NCI-H187 (cell line): ENCODE data around the gene IER5L.
"Not testable (repeated sequence)": the region's sequence is repeated elsewhere in the genome, so short reads cannot be mapped to it uniquely, and the experiment has no call there.

Experiments used
- DNase-seq, 2 experiments: peaks; one replicate each; lab custom pipeline; 2025; lab: John Stamatoyannopoulos, UW

The IER5L gene

GRCh38 chr9:129138476-129139232 lies 39.4 kb downstream of the IER5L start:
- no peak for DNase-seq

GRCh38 chr9:129138144-129138462 lies 40.0 kb downstream of the IER5L start:
- no peak for DNase-seq

GRCh38 chr9:129137292-129138143 lies 40.5 kb downstream of the IER5L start:
- DNase-seq: no peak

DNA sequence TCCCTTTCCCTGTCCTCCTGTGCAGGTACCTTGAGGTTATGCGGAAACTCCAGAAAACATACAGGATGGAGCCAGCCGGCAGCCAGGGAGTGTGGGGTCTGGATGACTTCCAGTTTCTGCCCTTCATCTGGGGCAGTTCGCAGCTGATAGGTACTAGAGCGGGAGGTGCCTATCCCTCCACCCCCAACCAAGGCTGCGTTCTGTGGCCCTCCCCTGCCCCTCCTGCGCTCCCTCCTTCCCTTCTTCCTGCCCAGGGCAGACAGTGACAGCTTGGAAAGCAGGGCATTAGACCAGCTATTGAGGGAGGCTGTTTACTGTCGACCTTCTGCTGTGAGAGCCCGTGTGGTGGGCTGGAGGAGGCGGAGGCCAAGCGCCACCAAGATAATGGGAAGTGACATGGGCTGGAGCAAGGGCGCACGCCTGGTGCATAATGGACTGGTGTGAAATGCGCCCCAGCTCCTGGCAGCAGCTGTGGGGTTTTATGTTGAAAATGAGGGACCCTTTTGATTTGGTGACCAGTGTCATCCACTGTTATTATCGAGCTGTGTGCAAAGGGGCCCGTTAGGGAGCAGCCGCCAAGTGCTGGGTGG lies 41.5 kb downstream of the IER5L start:
- DNase-seq: no peak

- no peak for DNase-seq
Observed at GRCh38 chr9:129135476-129135875, 42.6 kb downstream of the IER5L start.

GRCh38 chr9:129133082-129133481 lies 45.0 kb downstream of the IER5L start:
- no peak for DNase-seq

DNA sequence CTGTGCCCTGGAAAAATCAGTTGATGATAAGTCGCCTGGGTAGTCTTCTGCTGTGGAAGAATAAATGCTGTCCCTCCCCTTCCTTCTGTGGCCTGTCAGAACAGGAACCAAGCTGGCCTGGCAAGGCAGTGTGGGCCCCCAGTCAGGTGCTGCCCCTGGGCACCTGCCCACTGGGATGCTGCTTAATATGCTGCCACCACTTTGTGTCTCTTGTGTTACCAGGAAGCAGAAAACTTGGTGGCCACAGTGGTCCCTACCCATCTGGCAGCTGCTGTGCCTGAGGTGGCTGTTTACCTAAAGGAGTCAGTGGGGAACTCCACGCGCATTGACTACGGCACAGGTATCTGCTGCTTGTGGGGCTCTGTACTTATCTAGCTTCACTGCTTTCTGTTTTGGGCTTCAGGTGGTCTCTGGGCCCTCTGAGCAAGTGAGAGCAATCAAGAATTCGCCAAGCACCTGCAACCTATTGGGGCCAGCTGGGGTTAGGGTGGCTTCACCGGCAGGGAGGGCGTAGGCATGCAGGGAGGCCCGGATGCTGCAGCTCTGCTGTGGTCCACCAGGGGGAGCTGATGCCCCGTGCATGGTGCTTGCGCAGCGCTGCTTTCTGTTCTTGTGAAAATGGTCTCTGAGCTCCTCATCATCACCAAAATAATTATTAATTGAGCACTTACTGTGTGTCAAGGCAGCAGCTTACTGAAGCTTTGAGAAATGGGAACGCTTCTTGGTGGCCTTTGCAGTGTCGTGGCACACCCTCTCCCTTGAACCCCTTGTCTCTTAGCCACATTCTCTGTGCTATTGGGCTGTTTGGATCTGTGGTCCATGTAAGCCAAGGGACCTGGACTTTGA lies 46.5 kb downstream of the IER5L start:
- no peak for DNase-seq

DNA sequence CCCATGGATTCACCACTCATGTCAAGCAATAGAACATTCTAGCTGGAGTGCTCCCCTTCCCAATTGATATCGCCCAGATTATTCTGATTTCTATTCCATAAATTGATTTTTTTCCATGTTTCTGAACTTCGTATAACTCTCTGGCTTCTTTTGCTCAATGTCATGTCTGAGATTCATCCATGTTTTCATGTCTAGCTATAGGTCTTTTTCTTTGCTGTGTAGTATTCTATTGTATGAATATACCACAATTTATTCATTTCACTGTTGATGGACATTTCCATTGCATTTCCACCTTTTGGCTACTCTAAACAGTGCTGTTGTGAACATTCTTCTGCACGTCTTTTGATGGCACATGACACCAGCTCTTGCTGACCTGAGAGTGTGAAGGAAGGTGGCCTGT lies 47.3 kb downstream of the IER5L start:
- DNase-seq: no peak

- DNase-seq: not testable (repeated sequence)
Observed at GRCh38 chr9:129130271-129130670, 47.8 kb downstream of the IER5L start.

- DNase-seq: no peak
Observed at GRCh38 chr9:129128689-129129088, 49.4 kb downstream of the IER5L start.

- peak in 1 of 2 experiments; percentile 29 for DNase-seq
Observed at GRCh38 chr9:129126749-129127618, 51.1 kb downstream of the IER5L start.
